Smooth muscle cell (in vitro differentiated cells): Measurements from ENCODE around the gene LAIR2. TPM values are rescaled to one million over a fixed set of nuclear protein-coding genes. Genes with fewer than 3 reads are reported as not detected.
"Not testable (repeated sequence)": the region's sequence is repeated elsewhere in the genome, so short reads cannot be mapped to it uniquely, and the experiment has no call there.

Experiments
- DNase-seq: peaks from one replicate; lab custom pipeline; 2025; ENCODE audit not compliant: unreplicated experiment; lab: John Stamatoyannopoulos, UW
- H2AFZ ChIP-seq: fragments of 200-600 bp; sonication (generic); 2 replicates; pipeline ENCODE4 v1.6.0; 2016; ENCODE audit warnings: antibody characterized with exemption, low read depth, mild to moderate bottlenecking
- H3F3A ChIP-seq: fragments of 200-600 bp; sonication (generic); 2 replicates; pipeline ENCODE4 v1.6.0; 2017; ENCODE audit warnings: antibody characterized with exemption, low read depth
- H3K27ac ChIP-seq: fragments of 200-600 bp; sonication (generic); 2 replicates; pipeline ENCODE4 v1.5.1; 2016; ENCODE audit warnings: low read depth, mild to moderate bottlenecking
- H3K27me3 ChIP-seq: fragments of 200-600 bp; sonication (generic); 2 replicates; pipeline ENCODE4 v1.6.1; 2016; ENCODE audit warnings: low read depth, mild to moderate bottlenecking
- H3K36me3 ChIP-seq: fragments of 200-600 bp; sonication (generic); 2 replicates; pipeline ENCODE4 v1.5.1; 2016; ENCODE audit warnings: low read depth
- H3K4me1 ChIP-seq: fragments of 200-600 bp; sonication (generic); 2 replicates; pipeline ENCODE4 v1.5.1; 2016; ENCODE audit warnings: low read depth
- H3K4me2 ChIP-seq: fragments of 200-600 bp; sonication (generic); 2 replicates; pipeline ENCODE4 v1.6.0; 2016; ENCODE audit warnings: mild to moderate bottlenecking
- H3K4me3 ChIP-seq: fragments of 200-600 bp; sonication (generic); 2 replicates; pipeline ENCODE4 v1.5.1; 2016; ENCODE audit warnings: mild to moderate bottlenecking
- H3K79me2 ChIP-seq: fragments of 200-600 bp; sonication (generic); 2 replicates; pipeline ENCODE4 v1.6.0; 2016; ENCODE audit warnings: low read depth, mild to moderate bottlenecking
- H3K9ac ChIP-seq: fragments of 200-600 bp; sonication (generic); 2 replicates; pipeline ENCODE4 v1.6.0; 2016; ENCODE audit warnings: low read depth
- H3K9me3 ChIP-seq: fragments of 200-600 bp; sonication (generic); replicated peaks from 2 replicates; pipeline ENCODE4 v1.5.1; 2016; ENCODE audit warnings: low read depth
- H4K20me1 ChIP-seq: fragments of 200-600 bp; sonication (generic); 2 replicates; pipeline ENCODE4 v1.6.0; 2016; ENCODE audit warnings: low read depth
- WGBS: methylation state at CpG from one replicate; pipeline ENCODE4 v1.1.7; 2016; ENCODE audit warnings: low lambda C conversion rate; 5-methylcytosine and 5-hydroxymethylcytosine counted together
- polyA plus RNA-seq: library from polyadenylated mRNA; unstranded; fragments of >200 nt; fragmentation: Nextera tagmentation; extraction: Ambion mirVana; gene quantifications from 2 replicates; pipeline ENCODE4 v1.2.1, GENCODE V29; 2016
- total RNA-seq: library from RNA; depleted of rRNA; stranded (reverse); fragments of >200 nt; gene quantifications from 2 replicates; pipeline ENCODE4 v1.2.3, GENCODE V29; 2014
- TF ChIP-seq, protein P1 (sequence below): fragments of 200-600 bp; sonication (generic); IDR thresholded peaks from 2 replicates; pipeline ENCODE4 v1.5.1; 2017; ENCODE audit warnings: borderline replicate concordance, mild to moderate bottlenecking, antibody characterized with exemption; ENCODE audit not compliant: insufficient read depth, poor library complexity, severe bottlenecking

Gene LAIR2
- total and polyA plus RNA-seq, 2 experiments from 2014 or later, result not detected

- Histone ChIP-seq H3F3A (peaks cover 25% of the 10 kb centered on the region), H3K4me3 (peak overlapping the region; percentile 54), H3K79me2 (peaks cover 2% of the 10 kb centered on the region), H3K9me3 (no peaks in the 10 kb centered on the region), H3K27ac (peak overlapping the region; percentile 61), H3K4me1 (no peaks in the 10 kb centered on the region), H3K9ac (no peak overlapping the region), H4K20me1 (peaks cover 41% of the 10 kb centered on the region), H3K27me3 (no peaks in the 10 kb centered on the region), H3K36me3 (no peaks in the 10 kb centered on the region), H3K4me2 (peak overlapping the region; percentile 85), H2AFZ (no peak overlapping the region)
- TF ChIP-seq, protein P1, sequence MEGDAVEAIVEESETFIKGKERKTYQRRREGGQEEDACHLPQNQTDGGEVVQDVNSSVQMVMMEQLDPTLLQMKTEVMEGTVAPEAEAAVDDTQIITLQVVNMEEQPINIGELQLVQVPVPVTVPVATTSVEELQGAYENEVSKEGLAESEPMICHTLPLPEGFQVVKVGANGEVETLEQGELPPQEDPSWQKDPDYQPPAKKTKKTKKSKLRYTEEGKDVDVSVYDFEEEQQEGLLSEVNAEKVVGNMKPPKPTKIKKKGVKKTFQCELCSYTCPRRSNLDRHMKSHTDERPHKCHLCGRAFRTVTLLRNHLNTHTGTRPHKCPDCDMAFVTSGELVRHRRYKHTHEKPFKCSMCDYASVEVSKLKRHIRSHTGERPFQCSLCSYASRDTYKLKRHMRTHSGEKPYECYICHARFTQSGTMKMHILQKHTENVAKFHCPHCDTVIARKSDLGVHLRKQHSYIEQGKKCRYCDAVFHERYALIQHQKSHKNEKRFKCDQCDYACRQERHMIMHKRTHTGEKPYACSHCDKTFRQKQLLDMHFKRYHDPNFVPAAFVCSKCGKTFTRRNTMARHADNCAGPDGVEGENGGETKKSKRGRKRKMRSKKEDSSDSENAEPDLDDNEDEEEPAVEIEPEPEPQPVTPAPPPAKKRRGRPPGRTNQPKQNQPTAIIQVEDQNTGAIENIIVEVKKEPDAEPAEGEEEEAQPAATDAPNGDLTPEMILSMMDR, result no peak
- WGBS, result 15% methylated on average over 51 of the region's 87 CpGs
- peak; percentile 83 for DNase-seq
Observed at GRCh38 chr19:54464630-54465425, 37.8 kb upstream of the LAIR2 start.

DNA sequence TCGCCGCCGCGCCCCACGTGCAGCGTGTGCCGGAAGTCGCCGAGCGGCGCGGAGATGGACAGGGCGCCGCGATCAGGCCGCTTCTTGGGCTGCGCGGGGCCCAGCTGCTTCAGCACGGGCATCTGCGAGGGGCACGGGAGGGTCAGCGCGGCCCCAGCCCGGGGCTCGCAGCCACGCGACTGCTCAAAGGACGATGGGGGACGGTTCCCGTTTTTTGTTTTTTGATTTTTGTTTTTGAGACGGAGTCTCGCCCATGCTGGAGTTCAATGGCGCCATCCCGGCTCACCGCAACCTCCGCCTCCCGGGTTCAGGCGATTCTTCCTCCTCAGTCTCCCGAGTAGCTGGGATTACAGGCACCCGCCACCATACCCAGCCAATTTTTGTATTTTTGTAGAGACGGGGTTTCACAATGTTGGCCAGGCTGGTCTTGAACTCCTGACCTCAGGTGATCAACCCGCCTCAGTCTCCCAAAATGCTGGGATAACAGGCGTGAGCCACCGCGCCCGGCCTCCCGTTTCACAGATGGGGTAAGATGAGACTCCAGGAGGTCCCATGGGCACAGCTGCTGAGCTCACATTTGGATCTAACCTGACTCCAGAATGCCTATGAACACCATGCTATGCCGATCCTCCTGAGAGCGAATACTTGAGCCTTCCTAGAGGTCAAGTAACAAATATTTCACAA lies 37.1 kb upstream of the LAIR2 start:
- DNase-seq, result no peak
- Histone ChIP-seq H3K4me3 (no peak overlapping the region), H4K20me1 (peaks cover 41% of the 10 kb centered on the region), H3K27me3 (no peaks in the 10 kb centered on the region), H3K27ac (no peak overlapping the region), H3K9ac (no peak overlapping the region), H3K4me2 (no peak overlapping the region), H3K4me1 (peaks cover under 1% of the 10 kb centered on the region), H3F3A (peaks cover 29% of the 10 kb centered on the region), H3K36me3 (no peaks in the 10 kb centered on the region), H2AFZ (no peak overlapping the region), H3K9me3 (no peaks in the 10 kb centered on the region), H3K79me2 (peaks cover 10% of the 10 kb centered on the region)
- 93% methylated on average over 45 of the region's 49 CpGs for WGBS
- TF ChIP-seq, protein P1, result no peak

DNA sequence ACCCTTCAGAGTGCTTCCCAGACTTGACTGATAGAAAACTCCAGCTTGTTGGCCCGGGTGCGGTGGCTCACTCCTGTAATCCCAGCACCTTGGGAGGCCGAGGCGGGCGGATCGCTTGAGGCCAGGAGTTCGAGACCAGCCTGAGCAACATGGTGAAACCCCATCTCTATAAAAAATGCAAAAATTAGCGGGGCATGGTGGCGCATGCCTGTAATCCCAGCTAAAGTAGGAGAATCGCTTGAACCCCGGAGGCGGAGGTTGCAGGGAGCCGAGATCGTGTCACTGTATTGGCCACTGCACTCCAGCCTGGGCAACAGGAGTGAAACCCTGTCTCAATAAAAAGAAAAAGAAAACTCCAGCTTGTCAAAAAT lies 36.5 kb upstream of the LAIR2 start:
- not testable (repeated sequence) for H3K9ac ChIP-seq, H3K36me3 ChIP-seq, H3K4me1 ChIP-seq, H3K27me3 ChIP-seq, DNase-seq, H3K4me2 ChIP-seq, H3K9me3 ChIP-seq, H3K27ac ChIP-seq, H3K4me3 ChIP-seq, H2AFZ ChIP-seq
- WGBS, result 98% methylated on average over 14 of the region's 14 CpGs
- H3K79me2 ChIP-seq, result peaks cover 15% of the 10 kb centered on the region
- peaks cover 30% of the 10 kb centered on the region for H3F3A ChIP-seq
- H4K20me1 ChIP-seq, result peaks cover 38% of the 10 kb centered on the region

DNA sequence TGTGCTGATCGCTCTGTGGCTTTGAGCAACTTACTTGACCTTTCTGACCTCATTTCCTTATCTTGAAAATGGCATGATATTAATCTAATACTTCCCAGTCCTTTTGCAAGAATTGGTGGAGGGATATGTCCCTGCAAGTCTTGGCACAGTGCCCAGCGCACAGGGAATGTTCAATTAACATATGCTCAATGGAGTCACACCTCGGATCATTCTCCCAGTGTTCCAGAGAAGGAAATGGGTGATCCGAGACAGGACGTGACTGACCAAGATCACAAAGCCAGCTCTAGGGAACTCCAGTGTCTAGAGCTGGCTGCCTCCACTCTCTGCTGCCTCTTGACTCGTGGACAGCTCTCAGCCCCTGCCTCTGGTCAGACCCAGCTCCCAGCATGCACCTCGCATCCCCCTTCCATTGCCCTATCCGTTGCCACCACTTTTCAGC lies 33.1 kb upstream of the LAIR2 start:
- peaks cover 21% of the 10 kb centered on the region for H3K79me2 ChIP-seq
- peaks cover 18% of the 10 kb centered on the region for H4K20me1 ChIP-seq
- no peak overlapping the region for H3K4me3 ChIP-seq
- no peak overlapping the region for H3K4me2 ChIP-seq
- H3K9ac ChIP-seq, result no peak overlapping the region
- TF ChIP-seq, protein P1, result no peak
- H3K27me3 ChIP-seq, result no peaks in the 10 kb centered on the region
- 76% methylated on average over 8 of the region's 8 CpGs for WGBS
- H3K9me3 ChIP-seq, result no peaks in the 10 kb centered on the region
- H3K27ac ChIP-seq, result no peak overlapping the region
- H3K4me1 ChIP-seq, result peaks cover 11% of the 10 kb centered on the region
- no peaks in the 10 kb centered on the region for H3K36me3 ChIP-seq
- DNase-seq, result no peak
- H2AFZ ChIP-seq, result no peak overlapping the region
- H3F3A ChIP-seq, result peaks cover 25% of the 10 kb centered on the region
